SK-N-SH (cell line): ENCODE measurements around the gene HERC3.

Experiments
- RAD21 ChIP-seq: IDR thresholded peaks from 2 replicates; pipeline ENCODE4 v1.6.1; 2012; ENCODE audit warnings: mild to moderate bottlenecking, low read length
- SIN3A ChIP-seq: IDR thresholded peaks from 2 replicates; pipeline ENCODE4 v1.6.1; 2012; ENCODE audit warnings: low read depth, mild to moderate bottlenecking, low read length, moderate library complexity, borderline replicate concordance
- SMC3 ChIP-seq: IDR thresholded peaks from 2 replicates; pipeline ENCODE4 v1.6.1; 2012; ENCODE audit warnings: low read depth, low read length, improper control_type of control experiment
- TF ChIP-seq, protein P1 (sequence below): fragments of 200-600 bp; sonication (generic); IDR thresholded peaks from 2 replicates; pipeline ENCODE4 v1.6.1; 2017; ENCODE audit warnings: antibody characterized with exemption, mild to moderate bottlenecking, moderate library complexity
- TF ChIP-seq, protein P2 (sequence below): fragments of 150-350 bp; IDR thresholded peaks from 2 replicates; pipeline ENCODE4 v1.6.1; 2017; ENCODE audit warnings: antibody characterized with exemption, low read length, low read depth, borderline replicate concordance

DNA sequence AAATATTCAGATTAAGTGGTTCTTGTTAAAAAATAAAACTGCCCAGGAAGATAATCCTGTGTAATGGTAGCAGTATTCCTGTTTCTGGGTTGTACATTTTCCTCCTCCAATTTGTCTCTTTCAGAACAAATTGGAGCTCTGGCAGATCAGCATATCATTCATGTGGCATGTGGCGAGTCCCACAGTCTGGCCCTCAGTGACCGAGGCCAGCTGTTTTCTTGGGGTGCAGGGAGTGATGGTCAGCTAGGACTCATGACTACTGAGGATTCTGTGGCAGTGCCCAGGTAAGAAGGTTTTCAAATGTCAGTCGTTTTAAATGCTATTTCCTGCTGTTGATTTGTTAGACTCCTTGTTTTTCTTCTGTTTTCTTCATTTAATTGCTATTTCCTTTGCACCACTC is 57.4 kb downstream of the HERC3 start:
- TF ChIP-seq, protein P1, sequence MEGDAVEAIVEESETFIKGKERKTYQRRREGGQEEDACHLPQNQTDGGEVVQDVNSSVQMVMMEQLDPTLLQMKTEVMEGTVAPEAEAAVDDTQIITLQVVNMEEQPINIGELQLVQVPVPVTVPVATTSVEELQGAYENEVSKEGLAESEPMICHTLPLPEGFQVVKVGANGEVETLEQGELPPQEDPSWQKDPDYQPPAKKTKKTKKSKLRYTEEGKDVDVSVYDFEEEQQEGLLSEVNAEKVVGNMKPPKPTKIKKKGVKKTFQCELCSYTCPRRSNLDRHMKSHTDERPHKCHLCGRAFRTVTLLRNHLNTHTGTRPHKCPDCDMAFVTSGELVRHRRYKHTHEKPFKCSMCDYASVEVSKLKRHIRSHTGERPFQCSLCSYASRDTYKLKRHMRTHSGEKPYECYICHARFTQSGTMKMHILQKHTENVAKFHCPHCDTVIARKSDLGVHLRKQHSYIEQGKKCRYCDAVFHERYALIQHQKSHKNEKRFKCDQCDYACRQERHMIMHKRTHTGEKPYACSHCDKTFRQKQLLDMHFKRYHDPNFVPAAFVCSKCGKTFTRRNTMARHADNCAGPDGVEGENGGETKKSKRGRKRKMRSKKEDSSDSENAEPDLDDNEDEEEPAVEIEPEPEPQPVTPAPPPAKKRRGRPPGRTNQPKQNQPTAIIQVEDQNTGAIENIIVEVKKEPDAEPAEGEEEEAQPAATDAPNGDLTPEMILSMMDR = no peak
- no peak for TF ChIP-seq RAD21
- no peak for TF ChIP-seq SMC3
- TF ChIP-seq SIN3A = no peak
- TF ChIP-seq, protein P2, sequence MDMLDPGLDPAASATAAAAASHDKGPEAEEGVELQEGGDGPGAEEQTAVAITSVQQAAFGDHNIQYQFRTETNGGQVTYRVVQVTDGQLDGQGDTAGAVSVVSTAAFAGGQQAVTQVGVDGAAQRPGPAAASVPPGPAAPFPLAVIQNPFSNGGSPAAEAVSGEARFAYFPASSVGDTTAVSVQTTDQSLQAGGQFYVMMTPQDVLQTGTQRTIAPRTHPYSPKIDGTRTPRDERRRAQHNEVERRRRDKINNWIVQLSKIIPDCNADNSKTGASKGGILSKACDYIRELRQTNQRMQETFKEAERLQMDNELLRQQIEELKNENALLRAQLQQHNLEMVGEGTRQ = no peak
